KMS-11 (cell line): ENCODE measurements around the gene AGR3.
"Not testable (repeated sequence)": the region's sequence is repeated elsewhere in the genome, so short reads cannot be mapped to it uniquely, and the experiment has no call there.

Experiments
- H2AFZ ChIP-seq: fragments of 200-600 bp; sonication (generic); 2 replicates; pipeline ENCODE4 v1.6.1; 2016; ENCODE audit warnings: antibody characterized with exemption, mixed run types, low read depth
- H3K27ac ChIP-seq: fragments of 200-600 bp; sonication (generic); 2 replicates; pipeline ENCODE4 v1.6.1; 2016; ENCODE audit warnings: mild to moderate bottlenecking, mixed run types
- H3K27me3 ChIP-seq: fragments of 200-600 bp; sonication (generic); 2 replicates; pipeline ENCODE4 v1.6.1; 2017; ENCODE audit warnings: mild to moderate bottlenecking, low read depth, mixed run types, moderate library complexity; ENCODE audit not compliant: insufficient read depth
- H3K36me3 ChIP-seq: fragments of 200-600 bp; sonication (generic); 2 replicates; pipeline ENCODE4 v1.6.1; 2017; ENCODE audit warnings: mild to moderate bottlenecking, mixed run types; ENCODE audit not compliant: insufficient read depth
- H3K4me1 ChIP-seq: fragments of 200-600 bp; sonication (generic); 2 replicates; pipeline ENCODE4 v1.6.1; 2016; ENCODE audit warnings: mild to moderate bottlenecking, low read depth, mixed run types; ENCODE audit not compliant: poor library complexity, severe bottlenecking
- H3K4me2 ChIP-seq: fragments of 200-600 bp; sonication (generic); 2 replicates; pipeline ENCODE4 v1.7.0; 2016; ENCODE audit warnings: mild to moderate bottlenecking, mixed run types
- H3K4me3 ChIP-seq: fragments of 200-600 bp; sonication (generic); IDR thresholded peaks from 2 replicates; pipeline ENCODE4 v1.6.1; 2017; ENCODE audit warnings: low read depth, low read length, mixed read lengths; ENCODE audit not compliant: insufficient read depth
- H3K79me2 ChIP-seq: fragments of 200-600 bp; sonication (generic); 2 replicates; pipeline ENCODE4 v1.6.1; 2016; ENCODE audit warnings: low read depth, mixed run types; ENCODE audit not compliant: insufficient read depth
- H3K9ac ChIP-seq: fragments of 200-600 bp; sonication (generic); 2 replicates; pipeline ENCODE4 v1.6.1; 2016; ENCODE audit warnings: mild to moderate bottlenecking, mixed run types
- H4K20me1 ChIP-seq: fragments of 200-600 bp; sonication (generic); 2 replicates; pipeline ENCODE4 v1.6.1; 2016; ENCODE audit warnings: mild to moderate bottlenecking, mixed run types; ENCODE audit not compliant: insufficient read depth
- TF ChIP-seq, protein P1 (sequence below): fragments of 200-600 bp; sonication (generic); conservative IDR thresholded peaks from 2 replicates; pipeline ENCODE4 v1.6.1; 2017; ENCODE audit warnings: low read depth, mild to moderate bottlenecking, antibody characterized with exemption, low read length, moderate library complexity, mixed read lengths

AGR3 gene

DNA sequence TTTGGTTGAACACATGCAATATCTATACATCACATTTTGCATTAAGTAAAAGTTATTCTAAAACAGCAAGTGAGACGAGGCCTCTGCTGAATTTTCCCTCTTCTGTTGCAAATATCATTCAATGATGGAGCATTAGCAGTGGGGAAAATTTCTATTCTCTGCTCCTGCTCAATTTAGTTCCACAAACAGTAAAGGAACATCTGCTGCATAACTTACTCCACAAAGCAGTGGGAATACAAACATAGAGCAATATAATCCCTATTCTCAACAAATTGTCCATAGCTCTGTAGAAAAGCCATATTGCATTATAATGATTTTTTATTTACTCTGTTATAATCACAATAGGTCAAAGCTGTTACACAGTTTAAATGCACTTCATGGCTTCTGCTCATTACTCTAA lies 5.9 kb downstream of the AGR3 start:
- H4K20me1 ChIP-seq = no peaks in the 10 kb centered on the region
- TF ChIP-seq, protein P1, sequence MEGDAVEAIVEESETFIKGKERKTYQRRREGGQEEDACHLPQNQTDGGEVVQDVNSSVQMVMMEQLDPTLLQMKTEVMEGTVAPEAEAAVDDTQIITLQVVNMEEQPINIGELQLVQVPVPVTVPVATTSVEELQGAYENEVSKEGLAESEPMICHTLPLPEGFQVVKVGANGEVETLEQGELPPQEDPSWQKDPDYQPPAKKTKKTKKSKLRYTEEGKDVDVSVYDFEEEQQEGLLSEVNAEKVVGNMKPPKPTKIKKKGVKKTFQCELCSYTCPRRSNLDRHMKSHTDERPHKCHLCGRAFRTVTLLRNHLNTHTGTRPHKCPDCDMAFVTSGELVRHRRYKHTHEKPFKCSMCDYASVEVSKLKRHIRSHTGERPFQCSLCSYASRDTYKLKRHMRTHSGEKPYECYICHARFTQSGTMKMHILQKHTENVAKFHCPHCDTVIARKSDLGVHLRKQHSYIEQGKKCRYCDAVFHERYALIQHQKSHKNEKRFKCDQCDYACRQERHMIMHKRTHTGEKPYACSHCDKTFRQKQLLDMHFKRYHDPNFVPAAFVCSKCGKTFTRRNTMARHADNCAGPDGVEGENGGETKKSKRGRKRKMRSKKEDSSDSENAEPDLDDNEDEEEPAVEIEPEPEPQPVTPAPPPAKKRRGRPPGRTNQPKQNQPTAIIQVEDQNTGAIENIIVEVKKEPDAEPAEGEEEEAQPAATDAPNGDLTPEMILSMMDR = no peak

DNA sequence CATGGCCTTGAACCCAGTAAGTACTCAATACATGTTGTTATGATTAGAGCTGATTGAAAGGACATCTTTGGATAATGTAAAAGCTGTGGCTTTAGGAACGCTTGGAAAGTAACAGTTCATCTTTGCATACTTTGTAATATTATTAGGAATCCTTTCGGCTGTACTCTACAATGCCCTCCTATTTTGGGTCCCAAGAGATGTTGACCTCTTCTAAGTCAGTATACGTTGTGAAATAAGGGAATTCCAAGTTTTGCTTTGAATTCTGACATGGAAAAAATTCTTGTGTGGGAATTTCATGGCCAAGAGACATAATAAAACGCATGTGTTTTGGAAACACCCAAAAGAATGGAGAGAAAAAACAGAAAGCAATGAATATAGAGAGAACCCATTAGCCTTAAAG lies 7.7 kb downstream of the AGR3 start:
- no peaks in the 10 kb centered on the region for H3K36me3 ChIP-seq
- no peaks in the 10 kb centered on the region for H3K27me3 ChIP-seq

More for the DNA sequence above, 5.9 kb downstream of the AGR3 start:
- Histone ChIP-seq H3K27me3 (no peaks in the 10 kb centered on the region), H3K4me3 (no peak overlapping the region), H3K27ac (no peak overlapping the region), H3K4me2 (no peak overlapping the region), H3K36me3 (no peaks in the 10 kb centered on the region), H3K79me2 (no peaks in the 10 kb centered on the region), H3K9ac (no peak overlapping the region), H3K4me1 (no peaks in the 10 kb centered on the region), H2AFZ (no peak overlapping the region)

DNA sequence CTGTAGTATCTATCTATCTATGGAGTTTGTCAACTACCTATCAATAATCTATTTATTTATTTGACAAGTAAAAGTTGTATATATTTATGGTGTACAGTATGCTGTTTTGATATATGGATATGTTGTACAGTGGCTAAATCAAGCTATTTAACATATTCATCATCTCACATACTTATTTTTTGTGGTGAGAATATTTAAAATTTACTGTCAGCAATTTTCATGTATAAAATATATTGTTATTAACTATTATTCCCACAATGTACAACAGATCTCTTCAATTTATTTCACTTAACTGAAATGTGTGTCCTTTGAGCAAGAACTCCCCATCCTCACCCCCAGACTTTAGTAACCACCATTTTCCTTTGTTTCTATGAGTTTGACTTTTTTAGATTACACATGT lies 14.5 kb downstream of the AGR3 start:
- Histone ChIP-seq H3K27me3 (no peaks in the 10 kb centered on the region), H3K4me1 (no peaks in the 10 kb centered on the region), H3K79me2 (no peaks in the 10 kb centered on the region), H3K4me2 (no peak overlapping the region), H3K4me3 (no peak overlapping the region), H3K36me3 (no peaks in the 10 kb centered on the region), H3K9ac (no peak overlapping the region), H3K27ac (no peak overlapping the region), H4K20me1 (no peaks in the 10 kb centered on the region), H2AFZ (no peak overlapping the region)
- TF ChIP-seq, protein P1 = no peak

More for the DNA sequence above, 7.7 kb downstream of the AGR3 start:
- no peaks in the 10 kb centered on the region for H3K4me1 ChIP-seq
- H2AFZ ChIP-seq = no peak overlapping the region
- H3K9ac ChIP-seq = no peak overlapping the region
- H3K4me3 ChIP-seq = no peak overlapping the region
- no peak overlapping the region for H3K27ac ChIP-seq
- no peaks in the 10 kb centered on the region for H4K20me1 ChIP-seq
- H3K79me2 ChIP-seq = no peaks in the 10 kb centered on the region
- TF ChIP-seq, protein P1 = no peak
- H3K4me2 ChIP-seq = no peak overlapping the region

DNA sequence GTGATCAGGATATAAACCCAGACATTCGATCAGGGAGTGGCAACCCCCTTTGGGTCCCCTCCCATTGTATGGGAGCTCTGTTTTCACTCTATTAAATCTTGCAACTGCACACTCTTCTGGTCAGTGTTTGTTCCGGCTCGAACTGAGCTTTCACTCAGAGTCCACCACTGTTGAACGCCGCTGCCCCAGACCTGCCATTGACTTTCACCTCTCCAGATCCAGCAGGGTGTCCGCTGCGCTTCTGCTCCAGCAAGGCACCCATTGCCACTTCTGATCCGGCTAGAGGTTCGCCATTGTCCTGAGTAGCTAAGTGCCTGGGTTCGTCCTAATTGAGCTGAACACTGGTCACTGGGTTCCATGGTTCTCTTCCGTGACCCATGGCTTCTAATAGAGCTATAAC lies 28.6 kb downstream of the AGR3 start:
- not testable (repeated sequence) for H3K9ac ChIP-seq, H4K20me1 ChIP-seq, H2AFZ ChIP-seq, H3K27ac ChIP-seq, H3K27me3 ChIP-seq, H3K4me3 ChIP-seq, H3K4me2 ChIP-seq, H3K79me2 ChIP-seq, H3K36me3 ChIP-seq, H3K4me1 ChIP-seq

DNA sequence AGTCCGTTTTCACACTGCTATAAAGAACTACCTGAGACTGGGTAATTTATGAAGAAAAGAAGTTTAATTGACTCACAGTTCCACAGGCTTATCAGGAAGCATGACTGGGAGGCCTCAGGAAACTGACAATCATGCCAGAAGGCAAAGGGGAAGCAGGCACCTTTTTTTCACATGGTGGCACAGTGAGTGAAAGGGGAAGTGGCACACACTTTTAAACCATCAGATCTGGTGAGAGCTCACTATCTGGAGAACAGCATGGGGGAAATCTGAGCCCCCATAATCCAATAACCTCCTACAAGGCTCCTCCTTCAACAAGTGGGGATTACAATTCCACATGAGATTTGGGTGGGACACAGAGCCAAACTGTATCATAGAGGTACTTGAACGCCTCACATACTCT lies 30.0 kb downstream of the AGR3 start:
- Histone ChIP-seq H3K9ac (no peak overlapping the region), H3K27me3 (no peaks in the 10 kb centered on the region), H3K4me1 (no peaks in the 10 kb centered on the region), H3K4me2 (no peak overlapping the region), H3K79me2 (no peaks in the 10 kb centered on the region), H3K4me3 (no peak overlapping the region), H2AFZ (no peak overlapping the region), H3K36me3 (no peaks in the 10 kb centered on the region), H4K20me1 (no peaks in the 10 kb centered on the region), H3K27ac (no peak overlapping the region)
- TF ChIP-seq, protein P1 = no peak
